IMR-90 (cell line): ENCODE data around the gene KDM3B. TPM values are rescaled to one million over a fixed set of nuclear protein-coding genes. Genes with fewer than 3 reads are reported as not detected.

Experiments used
- ATAC-seq: fragments of 200-7000 bp; cut with Tn5 transposase; 2 replicates; pipeline ENCODE4 v1.9.1; 2020; ENCODE audit warnings: low read depth, mild to moderate bottlenecking, moderate library complexity
- BruUV-seq: library from RNA; stranded (reverse); fragments of 400-500 nt; replicated peaks from 2 replicates; lab custom pipeline; 2021; lab: Mats Ljungman, UMichigan
- CTCF ChIA-PET: fragments of 300-600 bp; formaldehyde crosslinking; extraction: SDS; loops from one replicate; lab custom pipeline; 2021; ENCODE audit warnings: antibody characterized with exemption; lab: Yijun Ruan, JAX
- POLR2A ChIA-PET: fragments of 300-600 bp; sonication (Branson Sonifier 250); formaldehyde crosslinking; loops from one replicate; lab custom pipeline; 2022; ENCODE audit warnings: antibody characterized with exemption; ENCODE audit not compliant: unreplicated experiment; lab: Charles Lee
- DNase-seq: peaks from one replicate; pipeline ENCODE4 v3.0.0; 2013
- H2AFZ ChIP-seq: replicated peaks from 2 replicates; pipeline ENCODE3; 2013; ENCODE audit warnings: low read length, mild to moderate bottlenecking; ENCODE audit not compliant: poor library complexity
- H2AK5ac ChIP-seq: 2 replicates; pipeline ENCODE4 v1.6.1; 2013; ENCODE audit warnings: low read depth, low read length, inconsistent platforms
- H2AK9ac ChIP-seq: replicated peaks from 2 replicates; pipeline ENCODE3; 2013; ENCODE audit warnings: mild to moderate bottlenecking, low read depth, low read length, moderate library complexity; ENCODE audit not compliant: poor library complexity
- H2BK120ac ChIP-seq: 2 replicates; pipeline ENCODE4 v1.6.1; 2013; ENCODE audit warnings: low read depth, low read length, inconsistent platforms
- H2BK15ac ChIP-seq: 3 replicates; pipeline ENCODE4 v1.6.1; 2013; ENCODE audit warnings: low read depth, low read length, inconsistent platforms
- H2BK20ac ChIP-seq: 2 replicates; pipeline ENCODE4 v1.6.1; 2013; ENCODE audit warnings: low read depth, mild to moderate bottlenecking, inconsistent platforms, low read length, moderate library complexity
- H2BK5ac ChIP-seq: 2 replicates; pipeline ENCODE4 v1.6.1; 2013; ENCODE audit warnings: mild to moderate bottlenecking, low read depth, low read length, inconsistent platforms; ENCODE audit not compliant: poor library complexity, severe bottlenecking
- H3K14ac ChIP-seq: replicated peaks from 2 replicates; pipeline ENCODE4 v1.6.1; 2013; ENCODE audit warnings: low read depth, low read length, inconsistent platforms
- H3K18ac ChIP-seq: 2 replicates; pipeline ENCODE4 v1.6.1; 2013; ENCODE audit warnings: low read depth, low read length, control low read depth
- H3K23ac ChIP-seq: 2 replicates; pipeline ENCODE4 v1.6.1; 2013; ENCODE audit warnings: low read depth, low read length, inconsistent platforms
- H3K27ac ChIP-seq: 2 replicates; pipeline ENCODE4 v1.5.1; 2013; ENCODE audit warnings: mild to moderate bottlenecking, control low read depth, low read length; ENCODE audit not compliant: insufficient read depth
- H3K27me3 ChIP-seq: 2 replicates; pipeline ENCODE4 v1.6.1; 2013; ENCODE audit warnings: low read length; ENCODE audit not compliant: control insufficient read depth, insufficient read depth
- H3K36me3 ChIP-seq: 2 replicates; pipeline ENCODE4 v1.6.1; 2013; ENCODE audit warnings: low read length, mixed read lengths; ENCODE audit not compliant: control insufficient read depth, insufficient read depth
- H3K4ac ChIP-seq: 2 replicates; pipeline ENCODE4 v1.6.1; 2013; ENCODE audit warnings: low read depth, low read length, inconsistent platforms
- H3K4me1 ChIP-seq: 2 replicates; pipeline ENCODE4 v1.6.1; 2013; ENCODE audit warnings: low read length, mixed read lengths; ENCODE audit not compliant: control insufficient read depth, insufficient read depth
- H3K4me2 ChIP-seq: 2 replicates; pipeline ENCODE4 v1.6.1; 2013; ENCODE audit warnings: low read depth, mild to moderate bottlenecking, control low read depth, low read length, moderate library complexity
- H3K4me3 ChIP-seq: 2 replicates; pipeline ENCODE4 v1.5.1; 2013; ENCODE audit warnings: low read depth, mild to moderate bottlenecking, control low read depth, low read length, moderate library complexity; ENCODE audit not compliant: insufficient read depth
- H3K56ac ChIP-seq: 2 replicates; pipeline ENCODE4 v1.6.1; 2013; ENCODE audit warnings: low read length, inconsistent platforms; ENCODE audit not compliant: insufficient read depth; ENCODE audit errors: extremely low read depth
- H3K79me1 ChIP-seq, 2 experiments: 2 replicates each; pipeline ENCODE4 v1.6.1; 2013; ENCODE audit warnings: low read length in 2 of 2, inconsistent platforms in 1 of 2, low read depth in 1 of 2
- H3K9ac ChIP-seq: 2 replicates; pipeline ENCODE4 v1.6.1; 2013; ENCODE audit warnings: low read depth, low read length, control low read depth
- H3K9me1 ChIP-seq: 2 replicates; pipeline ENCODE4 v1.6.1; 2013; ENCODE audit warnings: low read length, inconsistent platforms; ENCODE audit not compliant: insufficient read depth
- H3K9me3 ChIP-seq: 2 replicates; pipeline ENCODE4 v1.6.1; 2013; ENCODE audit warnings: low read length; ENCODE audit not compliant: control insufficient read depth, insufficient read depth
- H4K20me1 ChIP-seq: 2 replicates; pipeline ENCODE4 v1.6.1; 2013; ENCODE audit warnings: low read length, inconsistent platforms; ENCODE audit not compliant: insufficient read depth
- H4K5ac ChIP-seq: 2 replicates; pipeline ENCODE4 v1.6.1; 2013; ENCODE audit warnings: mild to moderate bottlenecking, low read depth, low read length, control low read depth
- H4K8ac ChIP-seq, 2 experiments: 2 replicates each; pipeline ENCODE4 v1.6.1; 2013; ENCODE audit warnings: low read depth in 2 of 2, low read length in 2 of 2, control low read depth in 1 of 2, inconsistent platforms in 1 of 2
- H4K91ac ChIP-seq: 2 replicates; pipeline ENCODE4 v1.6.1; 2013; ENCODE audit warnings: low read depth, low read length, inconsistent platforms; ENCODE audit not compliant: insufficient read depth
- CEBPB ChIP-seq: IDR thresholded peaks from 2 replicates; pipeline ENCODE4 v1.6.1; 2012; ENCODE audit warnings: low read depth, low read length, improper control_type of control experiment
- FOS ChIP-seq: fragments of 150-350 bp; IDR thresholded peaks from 2 replicates; pipeline ENCODE4 v1.6.1; 2016; ENCODE audit warnings: low read depth, low read length
- MAFK ChIP-seq: IDR thresholded peaks from 2 replicates; pipeline ENCODE4 v1.6.1; 2012; ENCODE audit warnings: low read depth, low read length, improper control_type of control experiment
- MAZ ChIP-seq: IDR thresholded peaks from 2 replicates; pipeline ENCODE4 v1.6.1; 2012; ENCODE audit warnings: low read depth, mild to moderate bottlenecking, low read length, improper control_type of control experiment, moderate library complexity, borderline replicate concordance
- POLR2A ChIP-seq: IDR thresholded peaks from 2 replicates; pipeline ENCODE4 v1.6.1; 2012; ENCODE audit warnings: mild to moderate bottlenecking, low read depth, low read length
- RAD21 ChIP-seq: IDR thresholded peaks from 2 replicates; pipeline ENCODE4 v1.6.1; 2012; ENCODE audit warnings: low read length, improper control_type of control experiment
- SMC3 ChIP-seq: fragments of 150-350 bp; IDR thresholded peaks from 2 replicates; pipeline ENCODE4 v1.6.1; 2016; ENCODE audit warnings: low read depth, mild to moderate bottlenecking, antibody characterized with exemption, low read length, moderate library complexity
- WGBS, 2 experiments: methylation state at CpG; one replicate each; pipeline versions ENCODE4 v1.1.5 to v1.1.7; 2013; ENCODE audit warnings: missing lambda C conversion rate in 2 of 2; ENCODE audit not compliant: insufficient read length in 1 of 2; ENCODE audit errors: extremely low coverage in 2 of 2; 5-methylcytosine and 5-hydroxymethylcytosine counted together
- dilution Hi-C: fragments of 300-500 bp; cut with HindIII; formaldehyde crosslinking; loops from one replicate; pipeline ENCODE4 v1.14.3; 2018; ENCODE audit warnings: low sequenced_read_pairs; ENCODE audit not compliant: unreplicated experiment
- in situ Hi-C: fragments of 300-500 bp; cut with MboI; formaldehyde crosslinking; loops from 3 replicates; pipeline ENCODE4 v1.14.3; 2019; ENCODE audit warnings: low sequenced_read_pairs, inconsistent platforms, mixed read lengths
- intact Hi-C: fragments of 100-400 bp; cut with micrococcal nuclease; formaldehyde crosslinking; loops from 2 replicates; pipeline ENCODE4 v1.10.0; 2022
- polyA plus RNA-seq, 3 experiments: library from polyadenylated mRNA; depleted of rRNA; stranded (reverse); fragments of >200 nt; gene quantifications; 2 replicates each; pipeline ENCODE4 v1.2.3, GENCODE V29; 2012; ENCODE audit warnings: low replicate concordance in 1 of 3
- total RNA-seq: library from RNA; depleted of rRNA; stranded (reverse); fragments of >200 nt; gene quantifications from 2 replicates; pipeline ENCODE4 v1.2.3, GENCODE V29; 2012
- TF ChIP-seq, protein P1 (sequence below): fragments of 150-350 bp; IDR thresholded peaks from 2 replicates; pipeline ENCODE4 v1.6.1; 2017; ENCODE audit warnings: mild to moderate bottlenecking, antibody characterized with exemption, low read length, low read depth
- TF ChIP-seq, protein P2 (sequence below): conservative IDR thresholded peaks from 2 replicates; pipeline ENCODE4 v1.5.1; 2012; ENCODE audit warnings: mild to moderate bottlenecking, low read depth, low read length, improper control_type of control experiment
- TF ChIP-seq, protein P3 (sequence below): fragments of 150-350 bp; IDR thresholded peaks from 2 replicates; pipeline ENCODE4 v1.6.1; 2016; ENCODE audit warnings: low read depth, mild to moderate bottlenecking, low read length, moderate library complexity, borderline replicate concordance

The KDM3B gene
- total and polyA plus RNA-seq, 2 of the 4 experiments (the other 2 are of a cell fraction): 19.4 to 35.8 TPM

DNA sequence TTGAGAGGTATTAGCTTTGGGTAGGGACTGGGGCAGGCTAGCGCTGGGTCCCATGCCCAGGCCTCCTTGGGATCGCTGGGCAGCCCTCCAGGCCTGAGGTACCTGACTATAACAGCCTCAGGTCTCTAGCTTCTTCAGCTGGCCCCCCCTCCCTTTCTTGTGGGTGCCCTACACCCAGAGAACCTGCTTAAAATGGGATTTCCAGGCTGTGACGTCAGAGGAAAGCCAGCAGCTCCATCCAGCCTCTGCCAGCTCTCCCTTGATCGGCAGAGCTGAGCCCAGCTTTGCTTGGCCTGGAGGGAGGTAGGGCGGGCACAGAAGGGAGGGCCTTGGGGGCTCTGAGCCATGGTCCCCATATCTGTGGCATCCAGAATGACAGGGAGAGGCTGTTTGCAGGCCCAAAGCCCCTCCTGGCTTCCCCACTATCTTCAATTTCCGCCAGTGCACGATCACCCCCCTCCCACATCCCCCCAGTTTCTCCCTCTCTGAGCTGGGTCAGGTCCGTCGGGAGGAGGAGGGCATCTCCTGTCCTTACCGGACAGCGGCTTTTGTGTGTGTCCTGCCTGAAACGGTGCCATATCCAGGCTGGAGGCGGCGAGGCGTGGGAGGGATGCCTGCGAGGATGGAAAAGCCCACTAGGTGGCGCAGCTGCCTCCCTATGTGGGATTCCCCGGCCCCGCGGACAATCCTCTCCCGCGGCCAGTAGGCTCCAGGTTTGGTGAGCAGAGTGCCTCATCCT is 97.2 kb downstream of the KDM3B start:
- peak overlapping the region; percentile 60 for H2AK9ac ChIP-seq
- 0 out of 2 replicates have a peak overlapping the region, but pooled peaks have one; percentile 5 for H3K9ac ChIP-seq
- POLR2A ChIA-PET: interaction anchor here (0.6 to 0.9 kb wide), 2 partner anchors 16 to 69 kb away, joined by 3 to 5 read pairs; no protein-coding TSS in a partner anchor
- H2AFZ ChIP-seq: peak overlapping the region; percentile 92
- no peak overlapping the region; the same call in 1 of the 2 replicates for H3K4me2 ChIP-seq
- H3K4me3 ChIP-seq: no peak overlapping the region
- H3K27ac ChIP-seq: no peak overlapping the region
- H3K56ac ChIP-seq: no peak overlapping the region
- no peaks in the 10 kb centered on the region for H3K36me3 ChIP-seq
- no peaks in the 10 kb centered on the region for H3K9me3 ChIP-seq
- H2BK20ac ChIP-seq: no peak overlapping the region
- intact Hi-C loops: loop anchor here (1.0 kb wide), 3 partner anchors 15 to 99 kb away; no protein-coding TSS in a partner anchor
- H3K9me1 ChIP-seq: no peaks in the 10 kb centered on the region
- H3K4me1 ChIP-seq: no peaks in the 10 kb centered on the region
- H3K27me3 ChIP-seq: no peaks in the 10 kb centered on the region; the same call in 1 of the 2 replicates
- no peak overlapping the region for H2BK120ac ChIP-seq
- H4K91ac ChIP-seq: 0 out of 2 replicates have a peak overlapping the region, but pooled peaks have one; percentile 18
- peak overlapping the region in 1 of 2 experiments; percentile 54; a peak in 1 of 4 replicates for H4K8ac ChIP-seq
- no peak overlapping the region for H2BK15ac ChIP-seq
- CTCF ChIA-PET: interaction anchor here (0.7 to 1.5 kb wide), 11 partner anchors 8 to 105 kb away, joined by 3 to 10 read pairs (median 3); partner anchors contain the start of genes EGR1 and REEP2
- H4K5ac ChIP-seq: no peak overlapping the region
- peak; percentile 75 for DNase-seq
- dilution Hi-C loops: no loop called here
- H3K18ac ChIP-seq: no peak overlapping the region
- BruUV-seq: no TSS peak
- no peak overlapping the region for H2AK5ac ChIP-seq
- no peaks in the 10 kb centered on the region for H4K20me1 ChIP-seq
- TF ChIP-seq SMC3: peak; percentile 79
- peak; percentile 90 for TF ChIP-seq RAD21
- TF ChIP-seq, protein P1, sequence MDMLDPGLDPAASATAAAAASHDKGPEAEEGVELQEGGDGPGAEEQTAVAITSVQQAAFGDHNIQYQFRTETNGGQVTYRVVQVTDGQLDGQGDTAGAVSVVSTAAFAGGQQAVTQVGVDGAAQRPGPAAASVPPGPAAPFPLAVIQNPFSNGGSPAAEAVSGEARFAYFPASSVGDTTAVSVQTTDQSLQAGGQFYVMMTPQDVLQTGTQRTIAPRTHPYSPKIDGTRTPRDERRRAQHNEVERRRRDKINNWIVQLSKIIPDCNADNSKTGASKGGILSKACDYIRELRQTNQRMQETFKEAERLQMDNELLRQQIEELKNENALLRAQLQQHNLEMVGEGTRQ: no peak
- TF ChIP-seq MAFK: no peak
- TF ChIP-seq, protein P2, sequence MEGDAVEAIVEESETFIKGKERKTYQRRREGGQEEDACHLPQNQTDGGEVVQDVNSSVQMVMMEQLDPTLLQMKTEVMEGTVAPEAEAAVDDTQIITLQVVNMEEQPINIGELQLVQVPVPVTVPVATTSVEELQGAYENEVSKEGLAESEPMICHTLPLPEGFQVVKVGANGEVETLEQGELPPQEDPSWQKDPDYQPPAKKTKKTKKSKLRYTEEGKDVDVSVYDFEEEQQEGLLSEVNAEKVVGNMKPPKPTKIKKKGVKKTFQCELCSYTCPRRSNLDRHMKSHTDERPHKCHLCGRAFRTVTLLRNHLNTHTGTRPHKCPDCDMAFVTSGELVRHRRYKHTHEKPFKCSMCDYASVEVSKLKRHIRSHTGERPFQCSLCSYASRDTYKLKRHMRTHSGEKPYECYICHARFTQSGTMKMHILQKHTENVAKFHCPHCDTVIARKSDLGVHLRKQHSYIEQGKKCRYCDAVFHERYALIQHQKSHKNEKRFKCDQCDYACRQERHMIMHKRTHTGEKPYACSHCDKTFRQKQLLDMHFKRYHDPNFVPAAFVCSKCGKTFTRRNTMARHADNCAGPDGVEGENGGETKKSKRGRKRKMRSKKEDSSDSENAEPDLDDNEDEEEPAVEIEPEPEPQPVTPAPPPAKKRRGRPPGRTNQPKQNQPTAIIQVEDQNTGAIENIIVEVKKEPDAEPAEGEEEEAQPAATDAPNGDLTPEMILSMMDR: peak; percentile 97
- TF ChIP-seq, protein P3, sequence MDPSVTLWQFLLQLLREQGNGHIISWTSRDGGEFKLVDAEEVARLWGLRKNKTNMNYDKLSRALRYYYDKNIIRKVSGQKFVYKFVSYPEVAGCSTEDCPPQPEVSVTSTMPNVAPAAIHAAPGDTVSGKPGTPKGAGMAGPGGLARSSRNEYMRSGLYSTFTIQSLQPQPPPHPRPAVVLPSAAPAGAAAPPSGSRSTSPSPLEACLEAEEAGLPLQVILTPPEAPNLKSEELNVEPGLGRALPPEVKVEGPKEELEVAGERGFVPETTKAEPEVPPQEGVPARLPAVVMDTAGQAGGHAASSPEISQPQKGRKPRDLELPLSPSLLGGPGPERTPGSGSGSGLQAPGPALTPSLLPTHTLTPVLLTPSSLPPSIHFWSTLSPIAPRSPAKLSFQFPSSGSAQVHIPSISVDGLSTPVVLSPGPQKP: no peak
- TF ChIP-seq MAZ: peak; percentile 56; the same call in 1 of the 2 replicates
- 0 out of 2 replicates have a peak, but pooled peaks have one; percentile 33 for TF ChIP-seq POLR2A
- no peak for TF ChIP-seq CEBPB
- no peak for TF ChIP-seq FOS
- no peak overlapping the region for H3K4ac ChIP-seq
- no peak overlapping the region for H2BK5ac ChIP-seq
- H3K79me1 ChIP-seq: no peaks in the 10 kb centered on the region
- no peak overlapping the region for H3K23ac ChIP-seq
- ATAC-seq: peak; percentile 97
- no CpG with 5 or more reads among the region's 22 CpGs for WGBS, 2 experiments
- in situ Hi-C loops: no loop called here
- H3K14ac ChIP-seq: peak overlapping the region; percentile 65; the same call in 1 of the 2 replicates
